ENCODE measurements around the gene INCENP. TPM values are rescaled to one million over a fixed set of nuclear protein-coding genes. Genes with fewer than 3 reads are reported as not detected.

Gene INCENP
- total RNA-seq, 6 experiments from 2014 or later, result 6.4 to 8.9 (median 7.1) TPM

GRCh38 chr11:62142043-62142375, 18.2 kb downstream of the INCENP start:
- TF ChIP-seq CTCF (IDR thresholded peaks at IDR 0.05) (no peak), POLR2A (IDR thresholded peaks at IDR 0.05) (no peak)
- no peak overlapping the region for H3K27ac ChIP-seq
- DNase-seq (no peak), ATAC-seq (no peak)
- no CpG with 5 or more reads among the region's 4 CpGs for WGBS (ENCODE audit: insufficient coverage, low coverage, low lambda C conversion rate, missing lambda C conversion rate)
- no peaks in the 10 kb centered on the region for H3K9me3 ChIP-seq
- H3K4me1 ChIP-seq, result no peaks in the 10 kb centered on the region
- H3K4me3 ChIP-seq, result no peak overlapping the region
- peaks cover 0 to 7% (median under 1%) of the 10 kb centered on the region in 4 donors for H3K36me3 ChIP-seq
- no peaks in the 10 kb centered on the region for H3K27me3 ChIP-seq
- intact Hi-C loops (cut with DNase I), result no loop called here

GRCh38 chr11:62142921-62143320, 19.1 kb downstream of the INCENP start:
- Histone ChIP-seq H3K4me1 (no peaks in the 10 kb centered on the region), H3K36me3 (peaks cover 0 to 7% (median under 1%) of the 10 kb centered on the region in 4 donors), H3K9me3 (no peaks in the 10 kb centered on the region), H3K27me3 (no peaks in the 10 kb centered on the region), H3K27ac (no peak overlapping the region), H3K4me3 (no peak overlapping the region)
- no peak for DNase-seq
- TF ChIP-seq POLR2A (IDR thresholded peaks at IDR 0.05) (no peak), CTCF (IDR thresholded peaks at IDR 0.05) (no peak)
- no peak for ATAC-seq
- WGBS (ENCODE audit: insufficient coverage, low coverage, low lambda C conversion rate, missing lambda C conversion rate), result 49% methylated on average over 2 of the region's 3 CpGs
- intact Hi-C loops (cut with DNase I), result no loop called here

GRCh38 chr11:62143727-62144126, 19.9 kb downstream of the INCENP start:
- DNase-seq, result no peak
- H3K4me1 ChIP-seq, result no peaks in the 10 kb centered on the region
- H3K27ac ChIP-seq, result no peak overlapping the region
- H3K27me3 ChIP-seq, result no peaks in the 10 kb centered on the region
- no peak for ATAC-seq
- 100% methylated on average over 1 of the region's 1 CpG for WGBS (ENCODE audit: insufficient coverage, low coverage, low lambda C conversion rate, missing lambda C conversion rate)
- no peak for TF ChIP-seq POLR2A (IDR thresholded peaks at IDR 0.05)
- TF ChIP-seq CTCF (IDR thresholded peaks at IDR 0.05), result no peak
- H3K4me3 ChIP-seq, result no peak overlapping the region
- peaks cover 0 to 7% (median under 1%) of the 10 kb centered on the region in 4 donors for H3K36me3 ChIP-seq
- intact Hi-C loops (cut with DNase I), result no loop called here
- no peaks in the 10 kb centered on the region for H3K9me3 ChIP-seq

GRCh38 chr11:62144641-62145255, 20.9 kb downstream of the INCENP start:
- TF ChIP-seq POLR2A (IDR thresholded peaks at IDR 0.05) (no peak), CTCF (IDR thresholded peaks at IDR 0.05) (no peak)
- H3K9me3 ChIP-seq, result no peaks in the 10 kb centered on the region
- H3K27ac ChIP-seq, result no peak overlapping the region
- no peaks in the 10 kb centered on the region for H3K27me3 ChIP-seq
- H3K36me3 ChIP-seq, result peaks cover 0 to 14% (median 0%) of the 10 kb centered on the region in 4 donors
- 97% methylated on average over 14 of the region's 24 CpGs for WGBS (ENCODE audit: insufficient coverage, low coverage, low lambda C conversion rate, missing lambda C conversion rate)
- no peak for DNase-seq
- no peaks in the 10 kb centered on the region for H3K4me1 ChIP-seq
- no peak for ATAC-seq
- no peak overlapping the region for H3K4me3 ChIP-seq
- intact Hi-C loops (cut with DNase I), result no loop called here

Data from right lobe of liver (tissue), 6 donors.